ENCODE measurements around the gene SERPINA4.
A peak's percentile ranks its signal among the peaks of the same experiment; 100 is the strongest.
"Not testable (repeated sequence)": the region's sequence is repeated elsewhere in the genome, so short reads cannot be mapped to it uniquely, and the experiment has no call there.

Gene SERPINA4

DNA sequence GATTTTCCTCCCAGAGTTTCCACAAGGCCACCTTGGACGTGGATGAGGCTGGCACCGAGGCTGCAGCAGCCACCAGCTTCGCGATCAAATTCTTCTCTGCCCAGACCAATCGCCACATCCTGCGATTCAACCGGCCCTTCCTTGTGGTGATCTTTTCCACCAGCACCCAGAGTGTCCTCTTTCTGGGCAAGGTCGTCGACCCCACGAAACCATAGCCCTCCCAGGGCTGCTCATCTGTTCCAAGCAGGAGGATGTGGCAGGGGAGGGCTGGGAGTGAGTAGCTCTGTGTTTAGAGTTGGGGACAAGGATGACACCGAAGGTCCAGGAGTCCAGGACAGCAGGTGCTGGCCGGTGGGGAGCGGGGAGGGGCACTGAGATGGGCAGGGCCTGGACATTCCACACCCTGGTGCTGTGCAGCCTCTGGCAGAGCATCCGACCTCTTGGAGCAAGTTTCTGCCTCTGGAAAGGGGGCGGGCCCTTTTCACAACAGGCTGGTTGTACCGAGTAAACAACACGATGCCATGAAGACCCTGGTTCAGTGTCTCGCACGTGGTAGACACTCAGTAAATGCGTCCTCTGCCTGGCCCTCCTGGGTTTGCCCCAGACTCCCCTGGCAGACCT lies 8.2 kb downstream of the SERPINA4 start:
- no peak for DNase-seq (ENCODE audit: low spot score)

DNA sequence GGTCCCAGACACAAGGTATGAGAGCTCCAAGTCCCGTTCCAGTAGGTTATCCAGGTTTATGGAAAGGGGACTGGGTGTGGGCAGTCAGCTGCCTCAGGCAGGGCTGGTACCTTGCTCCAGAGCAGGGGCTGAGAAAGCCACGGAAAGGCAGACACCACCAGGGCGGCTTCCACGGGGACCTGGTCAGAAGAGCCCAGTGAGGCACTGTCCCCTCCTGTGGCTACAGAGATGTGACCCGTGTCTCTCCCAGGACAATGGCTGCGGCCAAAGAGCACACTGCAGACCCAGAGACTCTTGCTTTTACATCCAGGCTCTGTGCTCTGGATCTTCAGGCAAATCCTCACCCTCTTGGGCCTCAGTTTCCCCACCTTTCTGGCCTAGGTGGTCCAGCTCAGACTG lies 8.8 kb downstream of the SERPINA4 start:
- DNase-seq (ENCODE audit: low spot score): no peak

DNA sequence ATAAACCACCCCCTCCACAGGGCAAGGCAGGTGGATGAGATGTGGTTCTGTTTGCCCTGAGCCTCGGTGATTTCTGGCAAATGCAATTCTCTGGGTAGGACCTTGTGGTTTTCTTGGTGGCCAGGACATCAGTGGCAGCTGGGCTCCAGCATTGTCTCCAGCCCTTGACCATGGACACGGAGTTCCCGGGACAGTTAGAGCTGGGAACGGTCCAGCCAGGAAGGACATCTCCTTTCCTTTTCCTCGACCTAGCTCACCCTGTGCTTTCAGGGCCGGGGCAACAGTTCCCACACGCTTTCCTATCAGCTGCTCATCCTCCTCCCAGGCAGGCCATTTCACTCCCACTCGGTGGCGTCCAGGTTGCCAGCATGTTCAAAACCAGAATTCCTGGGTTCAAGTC lies 9.2 kb downstream of the SERPINA4 start:
- no peak for DNase-seq (ENCODE audit: low spot score)

DNA sequence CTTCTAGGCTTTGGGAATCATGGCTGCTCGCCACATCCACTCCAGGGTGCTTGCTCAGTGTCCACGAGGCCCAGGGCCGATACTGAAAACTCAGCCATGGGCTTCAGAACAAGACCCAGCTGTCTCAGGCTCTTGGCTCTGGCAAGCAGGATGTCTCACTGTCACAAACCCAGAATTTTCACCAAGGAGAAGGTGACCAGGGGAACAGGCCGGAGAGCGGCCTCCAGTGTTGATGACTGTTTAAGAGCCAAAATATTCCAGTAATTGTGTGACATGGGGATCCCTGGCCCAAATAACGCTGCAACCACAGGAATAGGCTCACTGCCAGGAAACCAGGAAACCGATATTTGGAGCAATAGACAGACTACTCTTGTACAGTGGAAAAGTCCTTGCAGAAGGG lies 10.2 kb downstream of the SERPINA4 start:
- no peak for DNase-seq (ENCODE audit: low spot score)

DNA sequence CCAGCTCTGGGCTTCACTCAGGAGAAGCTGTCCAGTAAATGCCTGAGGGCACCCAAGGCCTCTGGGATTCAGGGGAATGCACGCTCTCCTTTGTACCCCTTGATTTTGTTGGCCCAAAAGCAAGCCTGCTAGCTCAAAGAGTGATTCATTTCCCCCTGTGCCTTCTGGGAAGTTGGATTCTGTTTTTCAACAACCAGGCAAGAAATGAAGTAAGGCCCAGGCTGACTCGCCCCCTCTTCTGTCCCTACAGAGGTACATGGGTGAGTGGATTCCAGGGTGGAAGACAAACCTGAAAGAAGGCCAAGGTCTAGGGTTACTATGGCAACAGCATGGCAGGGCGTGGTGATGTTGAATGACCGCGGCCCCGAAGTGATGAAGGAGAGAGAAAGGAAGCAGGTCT lies 10.7 kb downstream of the SERPINA4 start:
- DNase-seq (ENCODE audit: low spot score): peak; percentile 38

DNA sequence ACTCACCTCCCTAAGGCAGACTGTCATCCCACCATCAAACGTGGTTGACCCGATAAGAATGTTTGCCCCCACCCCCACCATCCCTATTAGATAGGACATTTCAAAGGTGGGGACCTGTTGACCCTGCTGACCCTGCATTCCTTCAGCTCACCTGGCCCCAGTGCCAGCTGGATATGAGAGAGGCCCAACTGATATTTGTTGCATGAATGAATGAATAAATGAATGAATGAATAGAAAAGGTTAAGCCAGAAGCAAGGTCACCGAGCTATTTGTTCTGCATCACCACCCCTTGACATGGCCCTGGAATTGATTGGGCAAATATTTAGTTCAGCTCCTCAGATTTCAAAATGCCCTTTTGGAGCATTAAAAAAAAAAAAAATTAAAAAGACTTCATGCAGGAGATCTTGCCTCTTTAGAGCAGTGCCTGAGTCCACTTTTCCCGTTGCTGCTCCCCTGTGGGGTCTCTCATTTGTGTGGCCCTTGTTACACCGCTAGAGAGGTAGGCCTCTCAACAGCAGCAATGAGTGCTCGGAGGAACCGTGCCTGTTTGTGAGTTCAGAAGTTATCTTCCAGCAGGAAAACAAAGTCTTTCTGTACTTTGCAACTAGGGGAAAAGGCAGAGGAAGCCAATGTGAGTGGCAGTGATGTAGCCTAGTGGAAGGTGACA lies 11.5 kb downstream of the SERPINA4 start:
- DNase-seq (ENCODE audit: low spot score): no peak

- DNase-seq (ENCODE audit: low spot score): no peak
Observed at GRCh38 chr14:94573475-94574277, 12.4 kb downstream of the SERPINA4 start.

DNA sequence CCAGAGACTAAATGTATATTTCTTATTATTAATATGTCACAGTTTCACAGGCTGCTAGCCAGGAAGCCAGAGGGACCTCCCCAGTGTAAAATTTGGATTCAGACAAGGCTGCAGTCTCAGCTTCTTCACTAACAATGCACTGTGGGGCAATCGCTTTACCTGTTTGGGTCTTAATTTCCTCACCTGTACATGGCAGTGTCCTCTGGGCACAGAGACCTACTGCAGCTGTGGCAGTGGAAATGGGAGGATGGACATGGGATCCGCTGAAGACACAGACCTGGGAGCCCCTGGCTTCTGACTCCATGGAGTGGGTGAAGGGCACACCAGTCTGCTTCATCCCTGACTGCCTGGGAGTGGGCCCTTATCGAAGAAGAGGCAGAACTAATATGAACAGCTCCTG lies 13.1 kb downstream of the SERPINA4 start:
- no peak for DNase-seq (ENCODE audit: low spot score)

GRCh38 chr14:94575730-94576585 lies 14.7 kb downstream of the SERPINA4 start:
- peak; percentile 51 for DNase-seq (ENCODE audit: low spot score)

DNA sequence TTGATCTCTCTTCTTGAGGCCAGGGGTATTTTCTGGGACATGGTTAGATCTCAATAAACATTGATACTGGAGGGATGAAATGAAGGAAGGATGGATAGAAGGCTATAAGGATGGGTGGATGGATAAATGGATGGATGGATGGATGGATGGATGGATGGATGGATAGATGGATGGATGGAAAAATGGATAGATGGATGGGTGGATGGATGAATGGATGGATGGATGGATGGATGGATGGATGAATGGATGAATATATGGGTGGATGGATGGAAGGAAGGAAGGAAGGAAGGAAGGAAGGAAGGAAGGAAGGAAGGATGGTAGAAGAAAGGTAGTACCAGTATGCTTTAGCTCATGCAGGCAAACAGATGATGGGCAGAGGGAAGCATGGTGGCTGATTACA lies 16.2 kb downstream of the SERPINA4 start:
- not testable (repeated sequence) for DNase-seq (ENCODE audit: low spot score)

DNA sequence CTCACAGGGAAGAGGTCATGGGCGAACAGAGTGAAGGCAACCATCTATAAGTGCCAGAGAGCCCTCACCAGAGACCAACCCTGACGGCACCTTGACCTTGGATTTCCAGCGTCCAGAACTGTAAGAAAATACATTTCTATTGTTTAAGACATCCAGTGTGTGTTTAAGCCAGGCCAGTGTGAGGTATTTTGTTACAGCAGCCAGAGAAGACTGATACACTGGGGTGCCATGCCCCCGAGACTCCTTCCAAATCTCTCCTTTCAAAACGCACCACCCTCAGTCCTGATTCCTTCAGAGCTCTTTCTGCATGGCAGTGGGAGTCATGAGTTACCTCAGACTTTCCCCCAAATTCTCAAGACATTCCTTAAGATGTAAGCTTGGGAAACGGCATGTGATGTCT lies 17.5 kb downstream of the SERPINA4 start:
- no peak for DNase-seq (ENCODE audit: low spot score)

DNA sequence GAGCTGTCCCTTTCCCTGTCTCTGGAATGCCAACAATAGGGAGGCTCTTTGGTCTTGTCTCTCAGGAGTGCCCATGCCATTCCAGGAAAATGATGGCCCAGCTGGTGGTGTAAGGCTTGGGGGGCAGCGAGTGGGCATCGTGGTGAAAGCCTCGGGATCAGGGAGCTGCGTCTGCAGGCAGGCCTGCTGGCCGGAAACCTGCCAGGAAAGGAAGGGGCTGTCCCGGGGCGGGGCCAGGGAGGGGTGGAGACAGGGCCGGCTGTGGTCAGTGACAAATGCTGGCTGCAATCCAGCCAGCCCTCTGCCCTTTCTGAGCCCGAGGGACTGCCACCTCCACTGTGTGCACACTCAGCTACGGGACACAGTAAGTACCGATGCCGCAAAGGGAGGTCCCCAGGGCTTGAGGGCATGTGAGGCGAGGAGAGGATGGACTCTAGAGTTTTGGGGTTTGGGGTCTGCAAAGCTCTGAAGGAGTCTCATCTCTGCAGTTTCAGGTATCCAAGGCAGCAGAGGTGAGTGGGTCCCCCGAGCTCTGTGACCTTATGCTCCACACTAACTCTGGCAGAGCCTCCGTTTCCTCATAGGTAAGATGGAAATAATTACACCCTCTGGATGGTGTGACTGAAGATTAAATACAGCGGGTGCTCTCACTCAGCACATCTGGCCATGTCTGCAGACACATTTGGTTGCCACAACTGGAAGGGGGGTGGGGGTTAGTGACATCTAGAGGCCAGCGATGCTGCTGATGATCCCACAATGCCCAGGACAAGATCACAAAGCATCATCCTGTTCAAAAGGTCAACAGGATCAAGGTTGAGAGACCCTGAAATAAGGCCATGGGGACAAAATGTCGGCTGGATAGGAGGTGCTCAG lies 20.1 kb downstream of the SERPINA4 start, which contains the start of gene SERPINA5:
Gene SERPINA5 (plus strand): TSS at position 300 of the 873 bp plus-strand sequence. CDS start 5,937 bp downstream, outside the sequence.
- DNase-seq (ENCODE audit: low spot score): peak; percentile 65

DNA sequence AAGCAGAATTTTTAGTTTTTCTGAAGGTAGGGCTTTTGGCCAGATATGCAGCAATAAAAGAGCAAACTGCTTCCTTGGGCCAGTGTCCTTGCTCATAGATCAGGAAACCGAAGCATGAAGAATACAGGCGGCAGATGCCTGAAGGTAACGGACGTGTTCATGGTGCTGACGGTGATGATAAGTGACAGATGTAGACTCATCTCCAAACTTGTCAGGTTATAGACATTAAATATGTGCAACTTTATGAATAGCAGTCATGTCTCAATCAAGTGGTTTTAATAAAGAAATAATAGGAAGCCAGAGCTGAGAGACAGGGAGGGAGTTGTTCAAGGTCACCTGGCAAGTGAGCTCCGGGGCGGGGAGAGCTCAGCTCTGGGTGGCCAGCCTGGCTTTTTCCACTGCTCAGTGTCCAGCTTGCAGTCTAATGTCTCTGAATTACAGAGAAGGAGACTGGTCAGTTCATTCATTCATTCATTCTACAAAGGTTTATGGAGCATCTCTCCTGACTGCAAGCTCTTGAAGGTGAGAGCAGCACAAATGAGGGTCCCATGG lies 21.0 kb downstream of the SERPINA4 start:
- no peak for DNase-seq (ENCODE audit: low spot score)

DNA sequence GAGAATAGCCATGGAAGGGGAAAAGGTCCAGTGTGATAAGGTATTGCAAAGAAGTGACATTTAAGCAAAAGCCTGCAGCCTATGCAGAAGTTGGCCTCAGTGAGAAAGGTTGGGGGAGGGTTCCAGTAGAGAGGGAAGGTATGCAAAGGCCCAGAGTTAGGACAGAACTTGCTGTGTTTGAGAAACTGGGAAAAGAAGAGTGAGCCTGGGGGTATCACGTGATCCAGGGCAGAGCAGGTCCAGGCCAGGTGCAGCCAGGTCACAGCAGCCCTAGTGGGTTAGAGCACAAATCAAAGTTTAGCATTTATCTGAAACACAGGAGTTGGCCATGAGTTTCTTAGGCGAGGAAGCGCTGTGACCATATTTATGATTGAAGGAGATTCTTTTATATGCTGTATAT lies 21.6 kb downstream of the SERPINA4 start:
- DNase-seq (ENCODE audit: low spot score): no peak

GRCh38 chr14:94583557-94583956 lies 22.3 kb downstream of the SERPINA4 start:
- DNase-seq (ENCODE audit: low spot score): no peak

- DNase-seq (ENCODE audit: low spot score): no peak
Observed at GRCh38 chr14:94584591-94585280, 23.5 kb downstream of the SERPINA4 start.

DNA sequence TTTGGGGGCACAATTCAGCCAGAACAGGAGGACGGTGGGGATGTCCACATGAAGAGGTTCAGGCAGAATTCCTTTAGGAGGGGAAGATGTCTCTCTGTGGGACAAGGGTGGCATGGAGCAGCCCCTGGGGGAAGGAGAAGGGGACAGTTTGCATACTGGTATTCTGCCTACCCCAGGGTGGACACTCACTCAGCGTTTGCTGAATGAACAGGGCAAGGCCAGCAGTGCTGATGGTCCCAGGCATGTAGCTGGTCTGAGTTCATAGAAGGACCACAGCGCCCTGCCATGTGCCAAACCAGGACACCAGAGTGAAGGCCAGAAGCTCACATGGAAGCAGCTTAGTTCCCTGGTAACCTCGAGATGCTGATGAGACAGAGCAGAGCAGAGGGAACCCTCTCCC lies 25.4 kb downstream of the SERPINA4 start:
- DNase-seq (ENCODE audit: low spot score): no peak

DNA sequence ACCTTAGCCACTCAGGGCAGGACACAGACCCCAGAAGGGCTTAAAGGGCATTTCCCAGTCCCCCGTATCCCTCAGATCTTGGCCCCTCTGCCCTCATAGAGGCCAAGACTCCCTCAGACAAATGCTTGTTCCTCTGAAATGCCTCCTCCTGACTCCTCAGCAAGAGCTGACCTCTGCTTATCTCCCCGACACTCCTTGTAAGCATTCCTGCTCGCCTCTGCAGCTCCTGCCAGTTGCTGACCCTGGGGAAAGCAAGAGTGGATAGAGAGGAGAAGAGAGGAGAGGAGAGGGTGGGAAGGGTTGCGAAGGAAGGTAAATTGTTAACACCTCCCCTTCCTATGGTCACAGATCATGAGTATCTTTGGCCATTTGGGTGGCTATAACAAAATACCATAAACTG lies 27.1 kb downstream of the SERPINA4 start:
- DNase-seq (ENCODE audit: low spot score): no peak

DNA sequence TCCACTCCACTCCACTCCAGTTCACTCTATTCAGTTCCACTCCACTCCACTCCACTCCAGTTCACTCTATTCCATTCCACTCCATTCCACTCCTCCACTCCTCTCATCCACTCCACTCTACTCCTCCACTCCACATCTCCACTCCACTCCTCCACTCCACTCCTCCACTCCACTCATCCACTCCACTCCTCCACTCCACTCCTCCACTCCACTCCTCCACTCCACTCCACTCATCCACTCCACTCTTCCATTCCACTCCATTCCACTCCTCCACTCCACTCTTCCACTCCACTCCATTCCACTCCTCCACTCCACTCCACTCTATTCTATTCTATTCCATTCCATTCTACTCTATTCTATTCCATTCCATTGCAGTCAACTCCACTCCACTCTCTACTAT lies 29.8 kb downstream of the SERPINA4 start:
- no peak for DNase-seq (ENCODE audit: low spot score)

GRCh38 chr14:94591871-94592270 lies 30.6 kb downstream of the SERPINA4 start:
- no peak for DNase-seq (ENCODE audit: low spot score)

Measured in hepatic stellate cell (primary cell).